Right cardiac atrium (tissue), 5 donors: ENCODE results near the gene RAD51D. TPM values are rescaled to one million over a fixed set of nuclear protein-coding genes. Genes with fewer than 3 reads are reported as not detected.

ENCODE experiments used
- ATAC-seq, 2 donors: fragments of 200-7000 bp; cut with Tn5 transposase; one replicate each; pipeline versions ENCODE4 v1.8.0 to v1.9.1; 2020; ENCODE audit warnings: moderate library complexity in 2 of 2, mild to moderate bottlenecking in 1 of 2
- DNase-seq, 3 donors: peaks; one replicate each; pipeline ENCODE4 v3.0.0-alpha.2; 2020
- H3K27ac ChIP-seq: one replicate; pipeline ENCODE4 v1.5.1; 2013; ENCODE audit warnings: mild to moderate bottlenecking, low read length, control low read depth, moderate library complexity
- H3K27me3 ChIP-seq: one replicate; pipeline ENCODE4 v1.6.1; 2013; ENCODE audit not compliant: control insufficient read depth, insufficient read depth
- H3K4me1 ChIP-seq: one replicate; pipeline ENCODE4 v1.6.1; 2013; ENCODE audit warnings: low read length; ENCODE audit not compliant: control insufficient read depth, insufficient read depth
- H3K4me3 ChIP-seq: one replicate; pipeline ENCODE4 v1.5.1; 2013; ENCODE audit warnings: low read length, control low read depth
- H3K9me3 ChIP-seq: one replicate; pipeline ENCODE4 v1.6.1; 2013; ENCODE audit warnings: low read length; ENCODE audit not compliant: control insufficient read depth
- WGBS: extraction: QIAGEN DNeasy Blood & Tissue Kit; methylation state at CpG from one replicate; pipeline ENCODE4 v1.1.7; 2013; 5-methylcytosine and 5-hydroxymethylcytosine counted together
- intact Hi-C, 4 donors: fragments of 100-400 bp; cut with DNase I; formaldehyde crosslinking; loops; one replicate each; pipeline versions ENCODE4 v1.11.0 to v1.14.0; 2022 to 2023
- long read RNA-seq, 4 donors: library from polyadenylated mRNA; unstranded; transcript quantifications; one replicate each; pipeline ENCODE4 v2.0.0, GENCODE V29; 2020 to 2021
- polyA plus RNA-seq: library from polyadenylated mRNA; stranded (reverse); fragments of 200-250 nt; gene quantifications from one replicate; pipeline ENCODE4 v1.2.3, GENCODE V29; 2013
- total RNA-seq, 4 donors: library from RNA; stranded (reverse); fragmentation: NEBNext Ultra II Directional; extraction: Animal tissue kit (Norgen Biotek cat#: 25700); gene quantifications; one replicate each; pipeline ENCODE4 v1.2.1, GENCODE V29; 2021
- donor health status: healthy with polysubstance abuse.
- donor health status: DM: no; HTN: yes; CAD: no.
- donor health status: DM: no; HTN: no; CAD: no.
- donor health status: DM: no; HTN: yes; CAD: no; lungs with severe emphysema.
- donor health status: DM: yes; HTN: yes; CAD: no.

Gene RAD51D
- total RNA-seq (1 to 10 TPM; 5.8 to 7.1 (median 6.4) TPM), polyA plus RNA-seq (3.4 TPM)
- long read RNA-seq, donor 1, full-length matches to known transcripts, result 13 of 13 reads
- long read RNA-seq, donor 1, partial matches to known transcripts, result 0 of 13 reads
- long read RNA-seq, donor 1, other reads (novel, unspliced or antisense), result 0 of 13 reads
- long read RNA-seq, donor 2, full-length matches to known transcripts, result 4 of 7 reads
- long read RNA-seq, donor 2, partial matches to known transcripts, result 1 of 7 reads
- long read RNA-seq, donor 2, other reads (novel, unspliced or antisense), result 2 of 7 reads
- long read RNA-seq, donor 3, full-length matches to known transcripts, result 33 of 37 reads
- long read RNA-seq, donor 3, partial matches to known transcripts, result 0 of 37 reads
- long read RNA-seq, donor 3, other reads (novel, unspliced or antisense), result 4 of 37 reads
- long read RNA-seq, donor 4, full-length matches to known transcripts, result 8 of 9 reads
- long read RNA-seq, donor 4, partial matches to known transcripts, result 0 of 9 reads
- long read RNA-seq, donor 4, other reads (novel, unspliced or antisense), result 1 of 9 reads

- DNase-seq (peak; percentile 77 to 92 (median 91)), ATAC-seq (peak; percentile 94 to 95)
- no peaks in the 10 kb centered on the region for H3K9me3 ChIP-seq
- H3K27me3 ChIP-seq, result no peaks in the 10 kb centered on the region
- H3K4me1 ChIP-seq, result peaks cover 3% of the 10 kb centered on the region
- intact Hi-C loops, result loop anchor here (2.0 to 10.0 kb wide), 6 partner anchors 122 to 695 kb away; no protein-coding TSS in a partner anchor
- under 1% methylated on average over 72 of the region's 72 CpGs for WGBS
- H3K4me3 ChIP-seq, result peak within 1 kb of the TSS; percentile 48
- peak within 1 kb of the TSS; percentile 4 for H3K27ac ChIP-seq
Observed at GRCh38 chr17:35119370-35120165, at the start of gene RAD51D. RAD51D (minus strand) TSS chr17:35119860; CDS start chr17:35119613, 247 bp downstream.

- intact Hi-C loops, result loop anchor here in 2 of 4 donors (10.0 kb wide), 1 partner anchor 367 kb away; the partner anchor contains the start of gene SLFN12L (in 2 of the 2)
- WGBS, result 80% methylated on average over 1 of the region's 1 CpG
- H3K4me3 ChIP-seq, result no peak overlapping the region
- no peaks in the 10 kb centered on the region for H3K9me3 ChIP-seq
- H3K27me3 ChIP-seq, result no peaks in the 10 kb centered on the region
- H3K27ac ChIP-seq, result no peak overlapping the region
- H3K4me1 ChIP-seq, result no peaks in the 10 kb centered on the region
- ATAC-seq, result no peak
- no peak for DNase-seq
Observed at GRCh38 chr17:35167666-35168065, 48.0 kb upstream of the RAD51D start.

GRCh38 chr17:35167046-35167445 lies 47.4 kb upstream of the RAD51D start:
- 33% methylated on average over 3 of the region's 3 CpGs for WGBS
- ATAC-seq, result no peak
- Histone ChIP-seq H3K27ac (no peak overlapping the region), H3K9me3 (no peaks in the 10 kb centered on the region), H3K27me3 (no peaks in the 10 kb centered on the region), H3K4me3 (no peak overlapping the region), H3K4me1 (no peaks in the 10 kb centered on the region)
- no peak for DNase-seq
- intact Hi-C loops, result loop anchor here in 2 of 4 donors (10.0 kb wide), 1 partner anchor 368 kb away; the partner anchor contains the start of gene SLFN12L (in 2 of the 2)

- no peak overlapping the region for H3K4me3 ChIP-seq
- DNase-seq, result no peak
- no peak for ATAC-seq
- H3K9me3 ChIP-seq, result no peaks in the 10 kb centered on the region
- WGBS, result 71% methylated on average over 5 of the region's 5 CpGs
- no peaks in the 10 kb centered on the region for H3K27me3 ChIP-seq
- H3K27ac ChIP-seq, result no peak overlapping the region
- intact Hi-C loops, result loop anchor here in 2 of 4 donors (10.0 kb wide), 1 partner anchor 368 kb away; the partner anchor contains the start of gene SLFN12L (in 2 of the 2)
- H3K4me1 ChIP-seq, result no peaks in the 10 kb centered on the region
Observed at GRCh38 chr17:35166526-35166925, 46.9 kb upstream of the RAD51D start.

- intact Hi-C loops, result loop anchor here in 2 of 4 donors (10.0 kb wide), 1 partner anchor 370 kb away; the partner anchor contains the start of gene SLFN12L (in 2 of the 2)
- H3K4me1 ChIP-seq, result peaks cover 2% of the 10 kb centered on the region
- WGBS, result 78% methylated on average over 5 of the region's 5 CpGs
Observed at GRCh38 chr17:35164716-35165115, 45.1 kb upstream of the RAD51D start.

GRCh38 chr17:35163886-35164285 lies 44.2 kb upstream of the RAD51D start:
- 83% methylated on average over 7 of the region's 7 CpGs for WGBS
- no peak overlapping the region for H3K4me3 ChIP-seq
- intact Hi-C loops, result loop anchor here in 2 of 4 donors (10.0 kb wide), 1 partner anchor 371 kb away; the partner anchor contains the start of gene SLFN12L (in 2 of the 2)
- DNase-seq (no peak), ATAC-seq (no peak)
- H3K4me1 ChIP-seq, result peaks cover 2% of the 10 kb centered on the region
- H3K27ac ChIP-seq, result no peak overlapping the region
- H3K9me3 ChIP-seq, result no peaks in the 10 kb centered on the region
- no peaks in the 10 kb centered on the region for H3K27me3 ChIP-seq

More at GRCh38 chr17:35164716-35165115, 45.1 kb upstream of the RAD51D start:
- H3K9me3 ChIP-seq, result no peaks in the 10 kb centered on the region
- no peak overlapping the region for H3K4me3 ChIP-seq
- H3K27ac ChIP-seq, result no peak overlapping the region
- H3K27me3 ChIP-seq, result no peaks in the 10 kb centered on the region
- ATAC-seq (no peak), DNase-seq (no peak)

GRCh38 chr17:35162755-35163154 lies 43.1 kb upstream of the RAD51D start:
- ATAC-seq (no peak), DNase-seq (no peak)
- WGBS, result 86% methylated on average over 4 of the region's 4 CpGs
- intact Hi-C loops, result loop anchor here in 2 of 4 donors (10.0 kb wide), 1 partner anchor 372 kb away; the partner anchor contains the start of gene SLFN12L (in 2 of the 2)
- H3K27me3 ChIP-seq, result no peaks in the 10 kb centered on the region
- H3K9me3 ChIP-seq, result no peaks in the 10 kb centered on the region
- H3K4me1 ChIP-seq, result peaks cover 2% of the 10 kb centered on the region
- no peak overlapping the region for H3K4me3 ChIP-seq
- H3K27ac ChIP-seq, result no peak overlapping the region

- Histone ChIP-seq H3K4me3 (no peak overlapping the region), H3K9me3 (no peaks in the 10 kb centered on the region), H3K4me1 (peaks cover 2% of the 10 kb centered on the region), H3K27ac (no peak overlapping the region), H3K27me3 (no peaks in the 10 kb centered on the region)
- ATAC-seq (no peak), DNase-seq (no peak)
- intact Hi-C loops, result loop anchor here in 2 of 4 donors (10.0 kb wide), 1 partner anchor 373 kb away; the partner anchor contains the start of gene SLFN12L (in 2 of the 2)
- 64% methylated on average over 3 of the region's 3 CpGs for WGBS
Observed at GRCh38 chr17:35161281-35161761, 41.7 kb upstream of the RAD51D start.

- intact Hi-C loops, result loop anchor here in 2 of 4 donors (10.0 kb wide), 1 partner anchor 374 kb away; the partner anchor contains the start of gene SLFN12L (in 2 of the 2)
- H3K4me1 ChIP-seq, result peaks cover 2% of the 10 kb centered on the region
- no peak for DNase-seq
- WGBS, result 75% methylated on average over 13 of the region's 13 CpGs
- H3K27ac ChIP-seq, result no peak overlapping the region
- no peaks in the 10 kb centered on the region for H3K27me3 ChIP-seq
- no peaks in the 10 kb centered on the region for H3K9me3 ChIP-seq
- no peak for ATAC-seq
- H3K4me3 ChIP-seq, result no peak overlapping the region
Observed at GRCh38 chr17:35160354-35161201, 40.9 kb upstream of the RAD51D start.
